ENCODE results near the gene USP40.

The USP40 gene

GRCh38 chr2:233460726-233461441, 105.7 kb downstream of the USP40 start:
- no peak overlapping the region for H3K4me3 ChIP-seq (ENCODE audit: low read depth, low read length)
- no peaks in the 10 kb centered on the region for H3K9me3 ChIP-seq (ENCODE audit: control insufficient read depth, insufficient read depth, low read length)
- no peaks in the 10 kb centered on the region for H3K4me1 ChIP-seq (ENCODE audit: control insufficient read depth, insufficient read depth, low read length)
- no peaks in the 10 kb centered on the region for H3K27me3 ChIP-seq (ENCODE audit: control insufficient read depth, insufficient read depth, low read length)
- H3K9ac ChIP-seq (ENCODE audit: low read depth, low read length), result no peak overlapping the region
- peaks cover 17% of the 10 kb centered on the region for H3K36me3 ChIP-seq (ENCODE audit: control insufficient read depth, insufficient read depth, low read length)

- no peak overlapping the region for H3K9ac ChIP-seq (ENCODE audit: low read depth, low read length)
- H3K27me3 ChIP-seq (ENCODE audit: control insufficient read depth, insufficient read depth, low read length), result no peaks in the 10 kb centered on the region
- H3K4me3 ChIP-seq (ENCODE audit: low read depth, low read length), result no peak overlapping the region
- no peaks in the 10 kb centered on the region for H3K4me1 ChIP-seq (ENCODE audit: control insufficient read depth, insufficient read depth, low read length)
- no peaks in the 10 kb centered on the region for H3K9me3 ChIP-seq (ENCODE audit: control insufficient read depth, insufficient read depth, low read length)
- peaks cover 25% of the 10 kb centered on the region for H3K36me3 ChIP-seq (ENCODE audit: control insufficient read depth, insufficient read depth, low read length)
Observed at GRCh38 chr2:233459426-233459825, 107.2 kb downstream of the USP40 start.

GRCh38 chr2:233458826-233459225, 107.8 kb downstream of the USP40 start:
- H3K4me3 ChIP-seq (ENCODE audit: low read depth, low read length), result no peak overlapping the region
- H3K27me3 ChIP-seq (ENCODE audit: control insufficient read depth, insufficient read depth, low read length), result no peaks in the 10 kb centered on the region
- peaks cover 26% of the 10 kb centered on the region for H3K36me3 ChIP-seq (ENCODE audit: control insufficient read depth, insufficient read depth, low read length)
- no peaks in the 10 kb centered on the region for H3K4me1 ChIP-seq (ENCODE audit: control insufficient read depth, insufficient read depth, low read length)
- no peaks in the 10 kb centered on the region for H3K9me3 ChIP-seq (ENCODE audit: control insufficient read depth, insufficient read depth, low read length)
- no peak overlapping the region for H3K9ac ChIP-seq (ENCODE audit: low read depth, low read length)

GRCh38 chr2:233458031-233458610, 108.5 kb downstream of the USP40 start:
- Histone ChIP-seq H3K36me3 (ENCODE audit: control insufficient read depth, insufficient read depth, low read length) (peaks cover 19% of the 10 kb centered on the region), H3K9me3 (ENCODE audit: control insufficient read depth, insufficient read depth, low read length) (no peaks in the 10 kb centered on the region), H3K4me3 (ENCODE audit: low read depth, low read length) (no peak overlapping the region), H3K9ac (ENCODE audit: low read depth, low read length) (no peak overlapping the region), H3K4me1 (ENCODE audit: control insufficient read depth, insufficient read depth, low read length) (no peaks in the 10 kb centered on the region), H3K27me3 (ENCODE audit: control insufficient read depth, insufficient read depth, low read length) (no peaks in the 10 kb centered on the region)

- H3K9ac ChIP-seq (ENCODE audit: low read depth, low read length), result no peak overlapping the region
- no peaks in the 10 kb centered on the region for H3K9me3 ChIP-seq (ENCODE audit: control insufficient read depth, insufficient read depth, low read length)
- H3K4me1 ChIP-seq (ENCODE audit: control insufficient read depth, insufficient read depth, low read length), result no peaks in the 10 kb centered on the region
- no peak overlapping the region for H3K4me3 ChIP-seq (ENCODE audit: low read depth, low read length)
- H3K36me3 ChIP-seq (ENCODE audit: control insufficient read depth, insufficient read depth, low read length), result peaks cover 14% of the 10 kb centered on the region
- H3K27me3 ChIP-seq (ENCODE audit: control insufficient read depth, insufficient read depth, low read length), result no peaks in the 10 kb centered on the region
Observed at GRCh38 chr2:233457356-233457755, 109.2 kb downstream of the USP40 start.

GRCh38 chr2:233456934-233457333, 109.6 kb downstream of the USP40 start:
- H3K36me3 ChIP-seq (ENCODE audit: control insufficient read depth, insufficient read depth, low read length), result peaks cover 14% of the 10 kb centered on the region
- H3K4me3 ChIP-seq (ENCODE audit: low read depth, low read length), result no peak overlapping the region
- no peaks in the 10 kb centered on the region for H3K4me1 ChIP-seq (ENCODE audit: control insufficient read depth, insufficient read depth, low read length)
- no peaks in the 10 kb centered on the region for H3K9me3 ChIP-seq (ENCODE audit: control insufficient read depth, insufficient read depth, low read length)
- H3K9ac ChIP-seq (ENCODE audit: low read depth, low read length), result no peak overlapping the region
- no peaks in the 10 kb centered on the region for H3K27me3 ChIP-seq (ENCODE audit: control insufficient read depth, insufficient read depth, low read length)

- no peak overlapping the region for H3K4me3 ChIP-seq (ENCODE audit: low read depth, low read length)
- H3K36me3 ChIP-seq (ENCODE audit: control insufficient read depth, insufficient read depth, low read length), result peaks cover 14% of the 10 kb centered on the region
- H3K4me1 ChIP-seq (ENCODE audit: control insufficient read depth, insufficient read depth, low read length), result no peaks in the 10 kb centered on the region
- H3K9me3 ChIP-seq (ENCODE audit: control insufficient read depth, insufficient read depth, low read length), result no peaks in the 10 kb centered on the region
- no peak overlapping the region for H3K9ac ChIP-seq (ENCODE audit: low read depth, low read length)
- no peaks in the 10 kb centered on the region for H3K27me3 ChIP-seq (ENCODE audit: control insufficient read depth, insufficient read depth, low read length)
Observed at GRCh38 chr2:233456111-233456510, 110.5 kb downstream of the USP40 start.

- Histone ChIP-seq H3K4me3 (ENCODE audit: low read depth, low read length) (no peak overlapping the region), H3K4me1 (ENCODE audit: control insufficient read depth, insufficient read depth, low read length) (no peaks in the 10 kb centered on the region), H3K9me3 (ENCODE audit: control insufficient read depth, insufficient read depth, low read length) (no peaks in the 10 kb centered on the region), H3K27me3 (ENCODE audit: control insufficient read depth, insufficient read depth, low read length) (no peaks in the 10 kb centered on the region), H3K9ac (ENCODE audit: low read depth, low read length) (no peak overlapping the region), H3K36me3 (ENCODE audit: control insufficient read depth, insufficient read depth, low read length) (peaks cover 16% of the 10 kb centered on the region)
Observed at GRCh38 chr2:233455491-233455890, 111.1 kb downstream of the USP40 start.

- Histone ChIP-seq H3K4me3 (ENCODE audit: low read depth, low read length) (no peak overlapping the region), H3K27me3 (ENCODE audit: control insufficient read depth, insufficient read depth, low read length) (no peaks in the 10 kb centered on the region), H3K9me3 (ENCODE audit: control insufficient read depth, insufficient read depth, low read length) (no peaks in the 10 kb centered on the region), H3K9ac (ENCODE audit: low read depth, low read length) (no peak overlapping the region), H3K36me3 (ENCODE audit: control insufficient read depth, insufficient read depth, low read length) (peaks cover 18% of the 10 kb centered on the region), H3K4me1 (ENCODE audit: control insufficient read depth, insufficient read depth, low read length) (no peaks in the 10 kb centered on the region)
Observed at GRCh38 chr2:233455006-233455405, 111.6 kb downstream of the USP40 start.

GRCh38 chr2:233453916-233454315, 112.7 kb downstream of the USP40 start:
- peaks cover 18% of the 10 kb centered on the region for H3K36me3 ChIP-seq (ENCODE audit: control insufficient read depth, insufficient read depth, low read length)

GRCh38 chr2:233453111-233453915, 113.3 kb downstream of the USP40 start:
- H3K4me3 ChIP-seq (ENCODE audit: low read depth, low read length), result no peak overlapping the region
- no peak overlapping the region for H3K9ac ChIP-seq (ENCODE audit: low read depth, low read length)
- H3K4me1 ChIP-seq (ENCODE audit: control insufficient read depth, insufficient read depth, low read length), result peaks cover 2% of the 10 kb centered on the region
- peaks cover 18% of the 10 kb centered on the region for H3K36me3 ChIP-seq (ENCODE audit: control insufficient read depth, insufficient read depth, low read length)
- H3K9me3 ChIP-seq (ENCODE audit: control insufficient read depth, insufficient read depth, low read length), result no peaks in the 10 kb centered on the region
- H3K27me3 ChIP-seq (ENCODE audit: control insufficient read depth, insufficient read depth, low read length), result no peaks in the 10 kb centered on the region

More at GRCh38 chr2:233453916-233454315, 112.7 kb downstream of the USP40 start:
- Histone ChIP-seq H3K4me3 (ENCODE audit: low read depth, low read length) (no peak overlapping the region), H3K4me1 (ENCODE audit: control insufficient read depth, insufficient read depth, low read length) (no peaks in the 10 kb centered on the region), H3K27me3 (ENCODE audit: control insufficient read depth, insufficient read depth, low read length) (no peaks in the 10 kb centered on the region), H3K9ac (ENCODE audit: low read depth, low read length) (no peak overlapping the region), H3K9me3 (ENCODE audit: control insufficient read depth, insufficient read depth, low read length) (no peaks in the 10 kb centered on the region)
